Stomach (tissue), 4 donors: ENCODE results near the gene CACNA2D3.

Source experiments
- POLR2A ChIP-seq, 4 donors: fragments of 450-650 bp; IDR thresholded peaks; one replicate each; pipeline ENCODE4 v1.6.1; 2016; ENCODE audit warnings: antibody characterized with exemption in 4 of 4, control low read depth in 2 of 4, mild to moderate bottlenecking in 1 of 4, moderate library complexity in 1 of 4
- TF ChIP-seq, protein P1 (sequence below), 7 experiments: fragments of 450-650 bp in 4 of 7; fragments of 200-600 bp in 3 of 7; sonication (generic) in 3 of 7; IDR thresholded peaks; one replicate each; pipeline ENCODE4 v1.5.1; 2016 to 2019; ENCODE audit warnings: antibody characterized with exemption in 7 of 7, control low read depth in 2 of 7, mild to moderate bottlenecking in 1 of 7

DNA sequence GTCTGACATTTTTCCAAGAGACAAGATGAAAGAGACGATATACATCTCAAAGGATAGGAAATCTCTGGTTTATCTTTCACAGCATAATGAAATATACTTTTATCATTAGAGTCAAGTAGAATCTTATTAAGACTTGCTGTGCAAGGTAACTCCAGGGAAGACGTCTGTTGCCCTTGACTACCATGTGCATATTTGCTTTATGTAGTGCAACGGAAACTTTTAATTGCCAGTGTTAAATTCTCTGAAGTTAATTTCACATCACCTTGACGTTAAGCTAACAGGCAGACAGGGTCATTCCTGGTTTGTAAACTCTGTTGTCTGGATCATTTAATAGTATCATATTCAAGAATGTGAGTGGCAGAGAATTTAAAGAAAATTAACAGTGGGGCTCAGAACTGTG lies 722.7 kb downstream of the CACNA2D3 start:
- TF ChIP-seq, protein P1, sequence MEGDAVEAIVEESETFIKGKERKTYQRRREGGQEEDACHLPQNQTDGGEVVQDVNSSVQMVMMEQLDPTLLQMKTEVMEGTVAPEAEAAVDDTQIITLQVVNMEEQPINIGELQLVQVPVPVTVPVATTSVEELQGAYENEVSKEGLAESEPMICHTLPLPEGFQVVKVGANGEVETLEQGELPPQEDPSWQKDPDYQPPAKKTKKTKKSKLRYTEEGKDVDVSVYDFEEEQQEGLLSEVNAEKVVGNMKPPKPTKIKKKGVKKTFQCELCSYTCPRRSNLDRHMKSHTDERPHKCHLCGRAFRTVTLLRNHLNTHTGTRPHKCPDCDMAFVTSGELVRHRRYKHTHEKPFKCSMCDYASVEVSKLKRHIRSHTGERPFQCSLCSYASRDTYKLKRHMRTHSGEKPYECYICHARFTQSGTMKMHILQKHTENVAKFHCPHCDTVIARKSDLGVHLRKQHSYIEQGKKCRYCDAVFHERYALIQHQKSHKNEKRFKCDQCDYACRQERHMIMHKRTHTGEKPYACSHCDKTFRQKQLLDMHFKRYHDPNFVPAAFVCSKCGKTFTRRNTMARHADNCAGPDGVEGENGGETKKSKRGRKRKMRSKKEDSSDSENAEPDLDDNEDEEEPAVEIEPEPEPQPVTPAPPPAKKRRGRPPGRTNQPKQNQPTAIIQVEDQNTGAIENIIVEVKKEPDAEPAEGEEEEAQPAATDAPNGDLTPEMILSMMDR (IDR thresholded peaks at IDR 0.05) = no peak
- TF ChIP-seq POLR2A (IDR thresholded peaks at IDR 0.05) = no peak
